ENCODE measurements around the gene LMO2. TPM values are rescaled to one million over a fixed set of nuclear protein-coding genes. Genes with fewer than 3 reads are reported as not detected.

LMO2 gene
- total and polyA plus RNA-seq, 9 donors = 6.9 to 48.2 (median 13.5) TPM

DNA sequence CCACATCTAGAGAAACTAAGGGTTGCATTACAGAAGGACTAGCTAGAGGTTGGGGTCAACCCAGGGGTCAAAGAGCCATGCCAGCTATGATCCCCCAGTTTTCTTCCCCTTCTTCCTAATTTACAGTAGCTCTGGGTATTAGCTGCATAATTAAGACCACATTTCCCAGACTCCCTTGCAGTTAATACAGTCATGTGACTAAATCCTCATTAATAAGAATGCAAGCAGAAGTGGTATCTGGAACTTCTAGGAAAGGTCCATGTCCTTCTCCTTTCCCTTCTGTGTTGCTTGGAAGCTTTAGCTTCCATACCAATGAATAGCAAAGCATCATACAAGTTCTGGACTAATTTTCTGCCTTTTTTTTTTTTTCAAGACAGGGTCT is 19.1 kb upstream of the LMO2 start:
- Histone ChIP-seq H3K4me1 (ENCODE audit: insufficient read depth) (no peaks in the 10 kb centered on the region), H3K9me3 (peaks cover 0 to 4% of the 10 kb centered on the region in 2 donors), H3K27me3 (no peaks in the 10 kb centered on the region), H3K27ac (no peak overlapping the region), H3K4me3 (no peak overlapping the region), H3K36me3 (no peaks in the 10 kb centered on the region)
- DNase-seq = no peak
- no peak for TF ChIP-seq POLR2A (IDR thresholded peaks at IDR 0.05)
- TF ChIP-seq, protein P1, sequence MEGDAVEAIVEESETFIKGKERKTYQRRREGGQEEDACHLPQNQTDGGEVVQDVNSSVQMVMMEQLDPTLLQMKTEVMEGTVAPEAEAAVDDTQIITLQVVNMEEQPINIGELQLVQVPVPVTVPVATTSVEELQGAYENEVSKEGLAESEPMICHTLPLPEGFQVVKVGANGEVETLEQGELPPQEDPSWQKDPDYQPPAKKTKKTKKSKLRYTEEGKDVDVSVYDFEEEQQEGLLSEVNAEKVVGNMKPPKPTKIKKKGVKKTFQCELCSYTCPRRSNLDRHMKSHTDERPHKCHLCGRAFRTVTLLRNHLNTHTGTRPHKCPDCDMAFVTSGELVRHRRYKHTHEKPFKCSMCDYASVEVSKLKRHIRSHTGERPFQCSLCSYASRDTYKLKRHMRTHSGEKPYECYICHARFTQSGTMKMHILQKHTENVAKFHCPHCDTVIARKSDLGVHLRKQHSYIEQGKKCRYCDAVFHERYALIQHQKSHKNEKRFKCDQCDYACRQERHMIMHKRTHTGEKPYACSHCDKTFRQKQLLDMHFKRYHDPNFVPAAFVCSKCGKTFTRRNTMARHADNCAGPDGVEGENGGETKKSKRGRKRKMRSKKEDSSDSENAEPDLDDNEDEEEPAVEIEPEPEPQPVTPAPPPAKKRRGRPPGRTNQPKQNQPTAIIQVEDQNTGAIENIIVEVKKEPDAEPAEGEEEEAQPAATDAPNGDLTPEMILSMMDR (IDR thresholded peaks at IDR 0.05) = no peak
- TF ChIP-seq EP300 (IDR thresholded peaks at IDR 0.05) = no peak
- intact Hi-C loops (cut with DNase I) = no loop called here

DNA sequence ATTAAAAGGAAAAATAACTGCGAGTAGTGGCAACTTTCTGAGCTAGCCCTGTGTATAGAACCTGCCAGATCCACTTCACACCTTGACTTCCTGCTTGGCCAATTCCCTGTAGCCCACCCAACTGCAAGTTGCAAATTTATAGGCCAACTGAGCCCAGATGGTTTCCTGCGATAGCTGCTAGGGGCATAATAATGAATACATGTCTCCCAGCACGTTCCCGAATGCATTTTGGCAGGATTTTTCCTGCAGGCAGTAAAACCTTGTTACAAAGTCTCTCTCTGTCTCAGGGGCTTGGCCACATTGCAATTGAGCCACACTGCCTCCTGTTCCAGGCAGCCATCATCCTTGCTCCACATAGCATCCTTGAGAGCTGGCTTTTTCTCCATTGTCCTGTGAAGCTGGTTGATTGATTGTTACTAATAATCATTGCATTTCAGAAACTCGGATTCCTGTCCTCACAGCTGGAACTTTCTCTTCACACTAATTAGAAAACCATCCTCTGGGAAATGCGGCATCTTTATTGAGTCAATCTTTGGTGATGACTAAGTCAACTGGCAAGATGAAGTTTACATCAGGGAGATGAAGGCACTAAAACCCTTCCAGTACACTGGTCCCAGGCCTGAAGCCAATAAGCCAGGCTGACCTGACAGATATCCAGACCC is 18.6 kb upstream of the LMO2 start:
- H3K27me3 ChIP-seq = no peaks in the 10 kb centered on the region
- no peak overlapping the region for H3K27ac ChIP-seq
- no peak overlapping the region for H3K4me3 ChIP-seq
- 69 to 74% (median 70%) methylated on average over 6 of the region's 6 CpGs for WGBS, 3 donors
- TF ChIP-seq POLR2A (IDR thresholded peaks at IDR 0.05) = no peak
- no peak for TF ChIP-seq EP300 (IDR thresholded peaks at IDR 0.05)
- TF ChIP-seq, protein P1 (IDR thresholded peaks at IDR 0.05) = no peak
- H3K9me3 ChIP-seq = peaks cover 0 to 4% of the 10 kb centered on the region in 2 donors
- intact Hi-C loops (cut with DNase I) = no loop called here
- DNase-seq = no peak
- no peaks in the 10 kb centered on the region for H3K36me3 ChIP-seq
- H3K4me1 ChIP-seq (ENCODE audit: insufficient read depth) = no peaks in the 10 kb centered on the region

DNA sequence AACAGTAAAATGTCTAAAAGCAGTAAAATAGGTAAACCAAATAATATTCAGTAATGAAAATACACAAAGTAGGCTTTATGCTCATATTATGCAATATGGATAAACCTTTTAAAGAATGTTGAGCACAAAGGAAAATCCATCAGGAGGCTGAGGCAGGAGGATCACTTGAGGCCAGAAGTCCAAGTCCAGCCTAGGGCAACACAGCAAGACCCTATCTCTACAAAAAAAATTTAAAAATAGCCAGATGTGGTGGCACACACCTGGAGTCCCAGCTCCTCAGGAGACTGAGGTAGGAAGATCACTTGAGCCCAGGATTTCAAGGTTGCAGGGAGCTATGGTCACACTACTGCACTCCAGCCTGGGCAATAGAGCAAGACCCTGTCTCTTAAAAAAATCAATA is 17.7 kb upstream of the LMO2 start:
- no peak for DNase-seq
- H3K27me3 ChIP-seq = no peaks in the 10 kb centered on the region
- TF ChIP-seq, protein P1 (IDR thresholded peaks at IDR 0.05) = no peak
- no peak for TF ChIP-seq EP300 (IDR thresholded peaks at IDR 0.05)
- TF ChIP-seq POLR2A (IDR thresholded peaks at IDR 0.05) = no peak
- no peak overlapping the region for H3K27ac ChIP-seq
- peaks cover 0 to 4% of the 10 kb centered on the region in 2 donors for H3K9me3 ChIP-seq
- no peaks in the 10 kb centered on the region for H3K4me1 ChIP-seq (ENCODE audit: insufficient read depth)
- H3K36me3 ChIP-seq = no peaks in the 10 kb centered on the region
- intact Hi-C loops (cut with DNase I) = no loop called here
- no peak overlapping the region for H3K4me3 ChIP-seq

DNA sequence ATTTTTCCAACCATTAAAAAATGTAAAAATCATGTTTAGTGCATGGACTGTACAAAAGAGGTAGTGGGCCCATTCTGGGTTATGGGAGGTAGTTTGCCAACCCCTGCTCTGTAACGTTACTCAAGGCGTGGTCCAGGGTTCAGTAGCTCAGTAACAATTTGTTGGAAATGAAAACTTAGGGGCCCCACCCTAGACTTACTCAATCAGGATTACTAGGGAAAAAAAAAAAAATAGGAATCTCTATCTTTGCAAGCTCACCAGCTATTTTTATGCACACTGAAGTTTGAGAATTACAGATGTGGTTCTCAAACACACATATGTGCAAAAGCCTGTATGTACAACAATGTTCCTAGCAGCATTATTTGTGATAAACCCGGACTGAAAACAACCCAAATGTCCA is 17.3 kb upstream of the LMO2 start:
- DNase-seq = no peak
- intact Hi-C loops (cut with DNase I) = no loop called here
- peaks cover 0 to 4% of the 10 kb centered on the region in 2 donors for H3K9me3 ChIP-seq
- no peaks in the 10 kb centered on the region for H3K27me3 ChIP-seq
- no peak for TF ChIP-seq EP300 (IDR thresholded peaks at IDR 0.05)
- TF ChIP-seq, protein P1 (IDR thresholded peaks at IDR 0.05) = no peak
- TF ChIP-seq POLR2A (IDR thresholded peaks at IDR 0.05) = no peak
- WGBS, 3 donors = 57 to 63% (median 62%) methylated on average over 3 of the region's 3 CpGs
- no peaks in the 10 kb centered on the region for H3K36me3 ChIP-seq
- no peak overlapping the region for H3K27ac ChIP-seq
- H3K4me3 ChIP-seq = no peak overlapping the region
- peaks cover under 1% of the 10 kb centered on the region for H3K4me1 ChIP-seq (ENCODE audit: insufficient read depth)
